ENCODE data around the gene EHMT1. TPM values are rescaled to one million over a fixed set of nuclear protein-coding genes. Genes with fewer than 3 reads are reported as not detected.

The EHMT1 gene
- total and polyA plus RNA-seq, 2 of the 13 experiments (the other 11 are each of a cell fraction or from before 2014, with no cell fraction given), result 23.0 to 27.1 TPM

- TF ChIP-seq HOXA3 (CRISPR knock-in tag; IDR thresholded peaks at IDR 0.05) (no peak), MATR3 (CRISPR knock-in tag; IDR thresholded peaks at IDR 0.05) (no peak), HDAC1 (CRISPR knock-in tag; IDR thresholded peaks at IDR 0.05) (peak; percentile 55; the same call in 1 of the 2 replicates), UBTF (CRISPR knock-in tag; IDR thresholded peaks at IDR 0.05) (peak; percentile 92), ZNF530 (CRISPR knock-in tag; IDR thresholded peaks at IDR 0.05; ENCODE audit: low read depth) (no peak), HMG20B (CRISPR knock-in tag; conservative IDR thresholded peaks at IDR 0.05) (no peak), ZBTB25 (CRISPR knock-in tag; IDR thresholded peaks at IDR 0.05) (no peak), ZNF282 (IDR thresholded peaks at IDR 0.05; ENCODE audit: partially characterized antibody) (no peak), ZSCAN29 (CRISPR knock-in tag; conservative IDR thresholded peaks at IDR 0.05) (no peak), ZNF367 (CRISPR knock-in tag; IDR thresholded peaks at IDR 0.05; ENCODE audit: borderline replicate concordance) (no peak), ZNF296 (CRISPR knock-in tag; conservative IDR thresholded peaks at IDR 0.05) (no peak), MYPOP (CRISPR knock-in tag; IDR thresholded peaks at IDR 0.05) (no peak), MTERF4 (CRISPR knock-in tag; IDR thresholded peaks at IDR 0.05) (no peak), CBX2 (IDR thresholded peaks at IDR 0.05; ENCODE audit: low read depth, low read length) (no peak), CBX2 (CRISPR knock-in tag; IDR thresholded peaks at IDR 0.05; ENCODE audit: low read depth) (no peak), ZBTB21 (CRISPR knock-in tag; IDR thresholded peaks at IDR 0.05) (no peak), ZNF138 (CRISPR knock-in tag; IDR thresholded peaks at IDR 0.05; ENCODE audit: low read depth) (no peak), ZBED4 (CRISPR knock-in tag; IDR thresholded peaks at IDR 0.05; ENCODE audit: borderline replicate concordance) (no peak)
Measured at GRCh38 chr9:137589441-137590122, 29.2 kb upstream of the EHMT1 start (continued).

All from HepG2 (cell line).